ENCODE results near the gene ZNF385A. TPM values are rescaled to one million over a fixed set of nuclear protein-coding genes. Genes with fewer than 3 reads are reported as not detected.

ZNF385A gene
- total and polyA plus RNA-seq, 2 of the 8 experiments (the other 6 are each of a cell fraction or from before 2014, with no cell fraction given) = 5.2 to 14.3 TPM

- H3K27ac ChIP-seq (ENCODE audit: low read depth, low read length) = no peak overlapping the region
Observed at GRCh38 chr12:54374562-54375258, 9.8 kb downstream of the ZNF385A start.

More at GRCh38 chr12:54374562-54375258, 9.8 kb downstream of the ZNF385A start:
- Histone ChIP-seq H3K56ac (replicated peaks; ENCODE audit: insufficient read length, low read depth, low read length) (no peak overlapping the region), H3K4me2 (ENCODE audit: insufficient read depth in 1 of 2, low read depth in 2 of 2, low read length in 2 of 2) (no peak overlapping the region), H3K23ac (ENCODE audit: insufficient read length) (no peak overlapping the region), H3K4ac (replicated peaks; ENCODE audit: insufficient read length, low read depth, low read length) (no peak overlapping the region), H4K8ac (ENCODE audit: extremely low read depth, insufficient read depth, low read length) (no peak overlapping the region), H2BK12ac (ENCODE audit: low read depth, low read length) (no peak overlapping the region), H2AK5ac (ENCODE audit: low read depth, low read length) (no peak overlapping the region), H4K20me1 (replicated peaks in 1 of 2; ENCODE audit: control insufficient read depth in 1 of 2, insufficient read depth in 2 of 2, low read length in 2 of 2) (peaks cover 11 to 13% of the 10 kb centered on the region in 2 experiments), H3K18ac (ENCODE audit: extremely low read depth, low read length) (no peak overlapping the region), H3K79me1 (ENCODE audit: low read depth, low read length) (0 out of 2 replicates have a peak, but pooled peaks cover 2% of the 10 kb centered on the region), H3K14ac (ENCODE audit: insufficient read length) (no peak overlapping the region), H3K36me3 (ENCODE audit: control insufficient read depth in 2 of 4, insufficient read depth in 4 of 4, low read length in 3 of 4) (peaks cover 0 to 12% (median 4%) of the 10 kb centered on the region in 4 experiments; a peak in 3 of 8 replicates), H3K4me1 (replicated peaks in 1 of 4; ENCODE audit: control insufficient read depth in 3 of 4, insufficient read depth in 4 of 4, low read length in 3 of 4) (peaks cover 0 to 11% (median 10%) of the 10 kb centered on the region in 4 experiments; a peak in 6 of 7 replicates), H2BK20ac (ENCODE audit: low read length) (no peak overlapping the region), H4K91ac (replicated peaks; ENCODE audit: insufficient read length, low read length) (no peak overlapping the region), H4K5ac (ENCODE audit: insufficient read length, low read depth, low read length) (no peak overlapping the region), H3K9ac (replicated peaks in 1 of 4; ENCODE audit: extremely low read depth in 1 of 4, low read depth in 3 of 4, low read length in 3 of 4) (no peak overlapping the region), H2BK120ac (replicated peaks; ENCODE audit: low read depth, low read length) (no peak overlapping the region), H2BK5ac (ENCODE audit: low read depth, low read length) (no peak overlapping the region), H3K27me3 (replicated peaks in 1 of 4; ENCODE audit: control insufficient read depth in 3 of 4, extremely low read depth in 1 of 4, insufficient read depth in 3 of 4, low read length in 3 of 4) (peaks cover 0 to 4% (median 3%) of the 10 kb centered on the region in 4 experiments; a peak in 5 of 7 replicates), H3K4me3 (ENCODE audit: extremely low read depth in 1 of 4, insufficient read depth in 2 of 4, low read depth in 3 of 4, low read length in 4 of 4) (no peak overlapping the region), H3K79me2 (ENCODE audit: control insufficient read depth in 1 of 2, insufficient read depth in 2 of 2, low read length in 2 of 2) (no peaks in the 10 kb centered on the region), H3K9me3 (ENCODE audit: insufficient read depth in 2 of 2, low read depth in 1 of 2, low read length in 1 of 2) (no peaks in the 10 kb centered on the region), H3K23me2 (ENCODE audit: low read depth, low read length) (peaks cover 2% of the 10 kb centered on the region; the same call in 1 of the 2 replicates), H2BK15ac (ENCODE audit: low read length) (no peak overlapping the region), H2AFZ (ENCODE audit: low read length) (no peak overlapping the region)
- ChIA-PET POLR2A (ENCODE audit: partially characterized antibody) (interaction anchor here (0.6 to 1.5 kb wide), 3 partner anchors 83 to 93 kb away, joined by 3 to 4 read pairs (median 4); no protein-coding TSS in a partner anchor), CTCF (ENCODE audit: partially characterized antibody) (interaction anchor here (0.9 to 2.4 kb wide), 3 partner anchors 19 to 82 kb away, joined by 3 to 9 read pairs (median 5); no protein-coding TSS in a partner anchor)
- FAIRE-seq = no peak
- 72% methylated on average over 2 of the region's 2 CpGs; no CpG with 5 or more reads in 1 of the 2 experiments for WGBS, 2 experiments (ENCODE audit: extremely low coverage in 1 of 2, insufficient coverage in 1 of 2, insufficient read length in 1 of 2, insufficient replicate concordance in 2 of 2, low coverage in 1 of 2, low lambda C conversion rate in 2 of 2, missing lambda C conversion rate in 1 of 2)
- TF ChIP-seq HDAC6 (IDR thresholded peaks at IDR 0.05; ENCODE audit: low read depth, low read length) = no peak
- TF ChIP-seq RFX5 (IDR thresholded peaks at IDR 0.05; ENCODE audit: borderline replicate concordance, low read depth, low read length) = no peak
- DNase-seq (ENCODE audit: low read depth in 1 of 2, low spot score in 2 of 2) = no peak
